NCI-H345 treated with DMSO at 0.1 percent for 48 hours (cell line): ENCODE data around the gene KRTAP5-4.
"Not testable (repeated sequence)": the region's sequence is repeated elsewhere in the genome, so short reads cannot be mapped to it uniquely, and the experiment has no call there.

Experiments used
- DNase-seq: peaks from one replicate; lab custom pipeline; 2025; ENCODE audit not compliant: unreplicated experiment; lab: John Stamatoyannopoulos, UW

KRTAP5-4 gene

GRCh38 chr11:1604181-1604580 lies 17.8 kb downstream of the KRTAP5-4 start:
- no peak for DNase-seq

GRCh38 chr11:1603629-1604028 lies 18.3 kb downstream of the KRTAP5-4 start:
- no peak for DNase-seq

GRCh38 chr11:1601663-1602062 lies 20.3 kb downstream of the KRTAP5-4 start:
- DNase-seq, result not testable (repeated sequence)

GRCh38 chr11:1600626-1601025 lies 21.3 kb downstream of the KRTAP5-4 start:
- no peak for DNase-seq

GRCh38 chr11:1598816-1599215 lies 23.1 kb downstream of the KRTAP5-4 start:
- no peak for DNase-seq

- not testable (repeated sequence) for DNase-seq
These were observed 23.5 kb downstream of the KRTAP5-4 start for GRCh38 chr11:1598406-1598805.

GRCh38 chr11:1597994-1598380 lies 24.0 kb downstream of the KRTAP5-4 start, which contains the start of gene KRTAP5-2:
TSS of gene KRTAP5-2 (minus strand) at chr11:1598294. CDS start at chr11:1598250, 44 bp downstream.
- DNase-seq, result no peak

- DNase-seq, result no peak
These were observed 24.5 kb downstream of the KRTAP5-4 start for GRCh38 chr11:1597331-1597993.

GRCh38 chr11:1596576-1597121 lies 25.3 kb downstream of the KRTAP5-4 start:
- not testable (repeated sequence) for DNase-seq

GRCh38 chr11:1595994-1596575 lies 25.9 kb downstream of the KRTAP5-4 start:
- DNase-seq, result not testable (repeated sequence)

GRCh38 chr11:1592628-1593027 lies 29.3 kb downstream of the KRTAP5-4 start:
- no peak for DNase-seq

GRCh38 chr11:1589996-1590395 lies 31.9 kb downstream of the KRTAP5-4 start:
- DNase-seq, result no peak

- DNase-seq, result not testable (repeated sequence)
These were observed 32.6 kb downstream of the KRTAP5-4 start for GRCh38 chr11:1589191-1589963.

- no peak for DNase-seq
These were observed 35.2 kb downstream of the KRTAP5-4 start for GRCh38 chr11:1586699-1587098.

- DNase-seq, result not testable (repeated sequence)
These were observed 37.1 kb downstream of the KRTAP5-4 start, which contains the start of gene KRTAP5-1 for GRCh38 chr11:1584661-1585370. TSS of gene KRTAP5-1 (minus strand) at chr11:1585283. CDS start at chr11:1585249, 34 bp downstream.

GRCh38 chr11:1582909-1583308 lies 39.0 kb downstream of the KRTAP5-4 start:
- DNase-seq, result not testable (repeated sequence)

GRCh38 chr11:1581976-1582375 lies 40.0 kb downstream of the KRTAP5-4 start:
- DNase-seq, result no peak

- no peak for DNase-seq
These were observed 45.1 kb downstream of the KRTAP5-4 start for GRCh38 chr11:1576825-1577224.

- not testable (repeated sequence) for DNase-seq
These were observed 46.2 kb downstream of the KRTAP5-4 start for GRCh38 chr11:1575756-1576155.

GRCh38 chr11:1574933-1575242 lies 47.0 kb downstream of the KRTAP5-4 start:
- DNase-seq, result no peak
